Natural killer cell (primary cell): ENCODE measurements around the gene KLHDC10. TPM values are rescaled to one million over a fixed set of nuclear protein-coding genes. Genes with fewer than 3 reads are reported as not detected.

Source experiments
- ATAC-seq, 3 donors: fragments of 150-1000 bp in 2 of 3; fragments of 200-7000 bp in 1 of 3; cut with Tn5 transposase; 1 replicate in 1 of 3; 2 replicates in 2 of 3; pipeline ENCODE4 v1.10.0; 2021; ENCODE audit warnings: mild to moderate bottlenecking in 2 of 3, moderate library complexity in 2 of 3
- DNase-seq, 2 donors: peaks; one replicate each; pipeline versions ENCODE4 v3.0.0 to v3.0.0-alpha.2; 2013 to 2021; ENCODE audit warnings: mixed read lengths in 1 of 2
- H3K27ac ChIP-seq: one replicate; pipeline ENCODE4 v1.5.1; 2013; ENCODE audit warnings: mild to moderate bottlenecking, low read length
- H3K27me3 ChIP-seq: one replicate; pipeline ENCODE4 v1.6.1; 2013; ENCODE audit warnings: low read length; ENCODE audit not compliant: control insufficient read depth, insufficient read depth
- H3K36me3 ChIP-seq: one replicate; pipeline ENCODE4 v1.6.1; 2013; ENCODE audit warnings: low read length; ENCODE audit not compliant: control insufficient read depth, insufficient read depth
- H3K4me1 ChIP-seq: one replicate; pipeline ENCODE4 v1.6.1; 2013; ENCODE audit warnings: low read length; ENCODE audit not compliant: control insufficient read depth, insufficient read depth
- H3K4me3 ChIP-seq: one replicate; pipeline ENCODE4 v1.5.1; 2013; ENCODE audit warnings: low read length
- H3K9me3 ChIP-seq: one replicate; pipeline ENCODE4 v1.6.1; 2013; ENCODE audit warnings: low read length; ENCODE audit not compliant: control insufficient read depth, insufficient read depth
- H3K27ac Mint-ChIP-seq, 2 donors: one replicate each; pipeline ENCODE4 v1.8.0; 2022; ENCODE audit warnings: mild to moderate bottlenecking in 2 of 2, mixed read lengths in 2 of 2, moderate library complexity in 1 of 2
- H3K27me3 Mint-ChIP-seq, 2 donors: one replicate each; pipeline ENCODE4 v1.8.0; 2022; ENCODE audit warnings: low read depth in 2 of 2, mixed read lengths in 2 of 2
- H3K36me3 Mint-ChIP-seq: one replicate; pipeline ENCODE4 v1.8.0; 2022; ENCODE audit warnings: mixed read lengths
- H3K4me1 Mint-ChIP-seq, 2 donors: one replicate each; pipeline ENCODE4 v1.8.0; 2022; ENCODE audit warnings: mixed read lengths in 2 of 2
- H3K4me3 Mint-ChIP-seq: one replicate; pipeline ENCODE4 v1.8.0; 2022; ENCODE audit warnings: mild to moderate bottlenecking, moderate library complexity, mixed read lengths
- H3K9me3 Mint-ChIP-seq, 2 donors: one replicate each; pipeline ENCODE4 v1.8.0; 2022; ENCODE audit warnings: mixed read lengths in 2 of 2
- WGBS: methylation state at CpG from one replicate; pipeline ENCODE4 v1.1.7; 2013; ENCODE audit warnings: missing lambda C conversion rate; ENCODE audit not compliant: insufficient coverage; 5-methylcytosine and 5-hydroxymethylcytosine counted together
- intact Hi-C: fragments of 100-400 bp; cut with micrococcal nuclease; formaldehyde crosslinking; loops from one replicate; pipeline ENCODE4 v1.14.2; 2022
- total RNA-seq, 4 donors: library from RNA; stranded (reverse); fragments of 120-200 nt in 1 of 4; gene quantifications; one replicate each; pipeline versions ENCODE4 v1.2.3 to v1.2.4, GENCODE V29; 2013 to 2022
- TF ChIP-seq, protein P1 (sequence below): fragments of 200-600 bp; IDR thresholded peaks from one replicate; pipeline ENCODE4 v1.8.0; 2022; ENCODE audit warnings: antibody characterized with exemption

KLHDC10 gene
- total RNA-seq, 3 donors from 2014 or later (not counting 1 experiment from before 2014, with no cell fraction given) = 13.6 to 23.2 (median 21.9) TPM

DNA sequence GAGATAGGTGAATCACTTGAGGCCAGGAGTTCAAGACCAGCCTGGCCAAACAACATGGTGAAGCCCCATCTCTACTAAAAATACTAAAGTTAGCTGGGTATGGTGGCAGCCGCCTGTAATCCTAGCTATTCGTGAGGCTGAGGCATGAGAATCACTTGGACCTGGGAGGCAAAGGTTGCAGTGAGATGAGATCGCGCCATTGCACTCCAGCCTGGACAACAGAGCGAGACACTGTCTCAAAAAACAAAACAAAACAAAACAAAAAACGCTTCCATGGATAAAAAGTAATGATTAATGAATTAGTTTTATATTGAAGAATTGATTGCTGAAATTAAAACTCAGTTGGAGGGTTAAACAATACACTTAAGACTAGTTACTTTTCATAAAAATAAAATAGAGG is 32.3 kb downstream of the KLHDC10 start:
- intact Hi-C loops = no loop called here
- no peak overlapping the region for H3K4me3 ChIP-seq
- no peaks in the 10 kb centered on the region for H3K9me3 ChIP-seq
- ATAC-seq (no peak), DNase-seq (no peak)
- no peaks in the 10 kb centered on the region for H3K36me3 ChIP-seq
- Mint-ChIP-seq H3K27me3 (no peaks in the 10 kb centered on the region), H3K36me3 (no peaks in the 10 kb centered on the region), H3K9me3 (no peaks in the 10 kb centered on the region), H3K4me3 (no peak overlapping the region), H3K27ac (no peak overlapping the region), H3K4me1 (peaks cover 23 to 26% of the 10 kb centered on the region in 2 donors)
- no peaks in the 10 kb centered on the region for H3K27me3 ChIP-seq
- 98% methylated on average over 4 of the region's 6 CpGs for WGBS
- no peak overlapping the region for H3K27ac ChIP-seq
- H3K4me1 ChIP-seq = no peaks in the 10 kb centered on the region
- TF ChIP-seq, protein P1, sequence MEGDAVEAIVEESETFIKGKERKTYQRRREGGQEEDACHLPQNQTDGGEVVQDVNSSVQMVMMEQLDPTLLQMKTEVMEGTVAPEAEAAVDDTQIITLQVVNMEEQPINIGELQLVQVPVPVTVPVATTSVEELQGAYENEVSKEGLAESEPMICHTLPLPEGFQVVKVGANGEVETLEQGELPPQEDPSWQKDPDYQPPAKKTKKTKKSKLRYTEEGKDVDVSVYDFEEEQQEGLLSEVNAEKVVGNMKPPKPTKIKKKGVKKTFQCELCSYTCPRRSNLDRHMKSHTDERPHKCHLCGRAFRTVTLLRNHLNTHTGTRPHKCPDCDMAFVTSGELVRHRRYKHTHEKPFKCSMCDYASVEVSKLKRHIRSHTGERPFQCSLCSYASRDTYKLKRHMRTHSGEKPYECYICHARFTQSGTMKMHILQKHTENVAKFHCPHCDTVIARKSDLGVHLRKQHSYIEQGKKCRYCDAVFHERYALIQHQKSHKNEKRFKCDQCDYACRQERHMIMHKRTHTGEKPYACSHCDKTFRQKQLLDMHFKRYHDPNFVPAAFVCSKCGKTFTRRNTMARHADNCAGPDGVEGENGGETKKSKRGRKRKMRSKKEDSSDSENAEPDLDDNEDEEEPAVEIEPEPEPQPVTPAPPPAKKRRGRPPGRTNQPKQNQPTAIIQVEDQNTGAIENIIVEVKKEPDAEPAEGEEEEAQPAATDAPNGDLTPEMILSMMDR = no peak

DNA sequence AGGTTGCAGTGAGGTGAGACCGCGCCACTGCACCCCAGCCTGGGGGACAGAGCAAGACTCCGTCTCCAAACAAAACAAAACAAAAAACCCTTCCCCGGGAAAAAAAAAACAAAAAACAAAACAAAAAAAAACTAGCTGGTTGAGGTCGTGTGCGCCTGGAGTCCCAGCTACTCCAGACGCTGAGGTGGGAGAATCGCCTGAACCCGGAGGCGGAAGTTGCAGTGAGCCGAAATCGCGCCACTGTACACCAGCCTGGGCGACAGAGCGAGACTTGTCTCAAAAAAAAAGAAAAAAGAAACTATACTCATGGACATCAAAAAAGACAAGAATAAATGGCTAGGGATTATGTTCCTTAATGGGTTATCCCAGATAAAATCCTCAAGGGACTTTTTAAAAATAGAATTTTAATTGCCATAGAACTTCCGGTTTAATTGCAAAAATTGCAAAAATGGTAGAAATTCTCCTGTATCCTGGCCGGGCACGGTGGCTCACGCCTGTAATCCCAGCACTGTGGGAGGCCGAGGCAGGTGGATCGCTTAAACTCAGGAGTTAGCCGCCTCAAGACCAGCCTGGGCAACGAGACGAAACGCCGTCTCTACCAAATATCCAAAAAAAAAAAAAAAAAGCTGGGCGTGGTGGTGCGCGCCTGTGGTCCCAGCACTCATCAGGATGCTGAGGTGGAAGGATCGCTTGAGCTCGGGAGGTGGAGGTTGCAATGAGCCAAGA is 37.8 kb downstream of the KLHDC10 start:
- H3K4me3 Mint-ChIP-seq = no peak overlapping the region
- WGBS = 96% methylated on average over 26 of the region's 31 CpGs
- intact Hi-C loops = no loop called here

DNA sequence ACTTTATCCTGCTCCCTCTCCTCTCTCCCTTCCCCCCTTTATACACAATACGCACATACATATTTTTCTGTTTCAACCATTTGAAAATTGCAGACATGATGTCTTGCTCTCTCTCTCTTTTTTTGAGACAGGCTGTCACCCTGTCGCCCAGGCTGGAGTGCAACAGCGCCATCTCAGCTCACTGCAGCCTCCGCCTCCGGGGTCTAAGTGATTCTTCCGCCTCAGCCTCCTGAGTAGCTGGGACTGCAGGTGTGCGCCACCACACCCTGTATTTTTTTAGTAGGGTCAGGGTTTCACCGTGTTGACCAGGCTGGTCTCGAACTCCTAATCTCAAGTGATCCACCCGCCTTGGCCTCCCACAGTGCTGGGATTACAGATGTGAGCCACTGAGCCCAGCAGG is 38.5 kb downstream of the KLHDC10 start:
- ATAC-seq (no peak), DNase-seq (no peak)
- H3K9me3 Mint-ChIP-seq = no peaks in the 10 kb centered on the region
- no peaks in the 10 kb centered on the region for H3K27me3 Mint-ChIP-seq
- no peaks in the 10 kb centered on the region for H3K36me3 ChIP-seq
- no peak overlapping the region for H3K4me3 ChIP-seq
- intact Hi-C loops = no loop called here
- H3K27me3 ChIP-seq = no peaks in the 10 kb centered on the region
- no peaks in the 10 kb centered on the region for H3K36me3 Mint-ChIP-seq
- H3K4me3 Mint-ChIP-seq = no peak overlapping the region
- H3K9me3 ChIP-seq = no peaks in the 10 kb centered on the region
- no peak overlapping the region for H3K27ac ChIP-seq
- no peaks in the 10 kb centered on the region for H3K4me1 ChIP-seq
- TF ChIP-seq, protein P1 = no peak
- peaks cover 0 to 5% of the 10 kb centered on the region in 2 donors for H3K4me1 Mint-ChIP-seq
- 99% methylated on average over 10 of the region's 10 CpGs for WGBS
- no peak overlapping the region for H3K27ac Mint-ChIP-seq

More for the DNA sequence above, 37.8 kb downstream of the KLHDC10 start:
- Mint-ChIP-seq H3K4me1 (peaks cover 0 to 5% of the 10 kb centered on the region in 2 donors), H3K27me3 (no peaks in the 10 kb centered on the region), H3K27ac (no peak overlapping the region), H3K9me3 (no peaks in the 10 kb centered on the region), H3K36me3 (no peaks in the 10 kb centered on the region)
- DNase-seq = no peak
- TF ChIP-seq, protein P1 = no peak
- Histone ChIP-seq H3K27ac (no peak overlapping the region), H3K9me3 (no peaks in the 10 kb centered on the region), H3K4me3 (no peak overlapping the region), H3K36me3 (no peaks in the 10 kb centered on the region), H3K27me3 (no peaks in the 10 kb centered on the region), H3K4me1 (no peaks in the 10 kb centered on the region)
- no peak for ATAC-seq

DNA sequence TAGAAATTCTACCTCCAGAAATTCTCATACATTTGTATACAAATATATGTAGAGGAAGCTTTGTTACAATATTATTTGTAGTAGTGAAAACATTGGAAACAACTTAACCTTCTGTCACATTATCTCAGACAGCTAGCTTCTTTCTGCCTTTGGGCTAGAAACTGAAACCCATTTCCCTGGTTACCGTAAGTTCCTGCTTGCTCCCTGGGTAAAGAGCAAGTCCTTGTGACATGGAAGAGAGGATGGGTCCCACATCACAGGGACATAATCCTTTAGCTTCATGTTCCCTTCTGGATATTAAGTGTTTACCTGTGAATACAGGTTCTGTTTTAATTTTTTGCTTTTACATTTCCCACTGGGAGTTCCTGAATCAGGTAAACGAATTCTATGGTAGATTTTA is 41.8 kb downstream of the KLHDC10 start:
- H3K9me3 ChIP-seq = no peaks in the 10 kb centered on the region
- 87% methylated on average over 2 of the region's 2 CpGs for WGBS
- H3K9me3 Mint-ChIP-seq = no peaks in the 10 kb centered on the region
- no peak overlapping the region for H3K4me3 ChIP-seq
- ATAC-seq (no peak), DNase-seq (no peak)
- H3K4me1 Mint-ChIP-seq = peaks cover 6 to 9% of the 10 kb centered on the region in 2 donors
- intact Hi-C loops = no loop called here
- H3K36me3 Mint-ChIP-seq = no peaks in the 10 kb centered on the region
- H3K27me3 ChIP-seq = no peaks in the 10 kb centered on the region
- no peak overlapping the region for H3K4me3 Mint-ChIP-seq
- no peaks in the 10 kb centered on the region for H3K36me3 ChIP-seq
- TF ChIP-seq, protein P1 = no peak
- no peak overlapping the region for H3K27ac ChIP-seq
- H3K27me3 Mint-ChIP-seq = no peaks in the 10 kb centered on the region
- H3K27ac Mint-ChIP-seq = no peak overlapping the region
- no peaks in the 10 kb centered on the region for H3K4me1 ChIP-seq
